NCI-H510A treated with DMSO at 0.1 percent for 48 hours (cell line): ENCODE results near the gene DHX35.

Experiments
- DNase-seq: peaks from one replicate; lab custom pipeline; 2025; lab: John Stamatoyannopoulos, UW

DHX35 gene

DNA sequence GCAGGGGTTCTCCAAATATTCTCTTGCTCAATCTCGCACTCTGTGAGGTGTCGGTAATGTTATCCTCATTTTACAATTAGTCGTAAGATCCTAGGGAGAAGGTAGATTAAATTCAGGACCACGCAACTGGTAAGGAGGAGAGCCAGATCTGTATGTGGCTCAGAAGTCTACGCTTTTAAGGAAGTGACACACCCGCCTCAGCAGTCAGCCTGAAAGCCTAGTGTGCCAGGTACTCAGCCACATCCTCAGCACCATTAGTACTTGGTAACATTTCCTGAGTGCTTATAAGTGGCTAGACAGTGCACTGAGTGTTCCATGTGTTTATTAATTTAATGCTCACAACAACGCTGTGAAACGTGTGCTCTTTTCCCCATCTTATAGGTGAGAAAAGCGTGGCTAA, 63.7 kb downstream of the DHX35 start:
- no peak for DNase-seq

DNA sequence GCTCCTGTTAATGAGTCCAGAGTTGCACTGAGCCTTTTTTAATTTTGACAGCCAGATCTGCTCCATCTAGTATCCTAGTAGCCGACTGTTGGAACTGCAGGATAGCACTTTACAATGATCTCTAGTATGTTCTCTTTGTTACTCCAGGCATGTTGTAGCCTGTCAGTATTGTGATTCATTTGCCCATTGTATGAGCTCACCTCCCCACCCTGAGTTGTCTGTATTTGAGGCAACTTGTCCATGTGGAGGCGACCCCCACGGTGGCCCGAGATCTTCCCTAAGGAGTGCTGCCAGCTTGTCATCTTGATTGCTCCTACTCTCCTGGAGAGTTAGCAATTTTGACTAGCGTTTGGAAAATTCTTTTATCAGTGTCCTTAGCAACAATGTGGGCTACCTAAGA, 67.2 kb downstream of the DHX35 start:
- no peak for DNase-seq

DNA sequence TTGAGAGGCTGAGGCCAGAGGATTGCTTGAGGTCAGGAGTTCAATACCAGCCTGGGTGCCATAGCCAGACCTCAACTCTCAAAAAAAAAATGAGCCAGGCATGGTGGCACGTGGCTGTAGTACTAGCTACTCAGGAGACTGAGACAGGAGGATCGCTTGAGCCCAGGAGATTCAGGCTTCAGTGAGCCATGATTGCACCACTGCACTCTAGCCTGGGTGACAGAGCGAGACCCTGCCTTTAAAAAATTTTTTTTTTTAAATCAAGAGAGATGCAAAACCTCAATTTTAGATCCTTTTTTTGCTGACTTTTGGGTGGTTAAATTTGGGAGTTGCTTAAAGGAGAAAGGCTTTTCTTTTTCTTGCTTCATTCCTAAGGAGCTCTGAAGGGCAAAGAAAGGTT, 70.9 kb downstream of the DHX35 start:
- no peak for DNase-seq

DNA sequence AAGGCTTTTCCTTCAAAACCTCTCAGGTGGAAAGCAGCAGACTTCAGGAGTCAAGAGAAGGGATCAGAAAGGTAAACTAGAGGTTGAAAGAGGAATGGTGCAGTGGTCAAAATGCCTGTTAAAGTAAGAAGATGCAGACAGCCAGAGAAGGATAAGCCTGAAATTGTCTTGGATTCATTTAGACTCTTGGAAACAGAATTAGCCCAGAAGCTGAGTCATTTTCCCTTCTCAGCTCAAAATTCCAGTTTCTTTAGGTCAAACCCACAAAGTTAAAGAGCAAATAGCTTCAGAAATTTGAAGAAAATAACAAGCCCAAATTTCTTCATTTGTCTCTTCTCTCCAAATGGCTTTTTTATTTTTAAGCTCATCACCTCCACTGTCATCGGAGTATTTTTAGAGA, 73.9 kb downstream of the DHX35 start:
- DNase-seq: no peak

DNA sequence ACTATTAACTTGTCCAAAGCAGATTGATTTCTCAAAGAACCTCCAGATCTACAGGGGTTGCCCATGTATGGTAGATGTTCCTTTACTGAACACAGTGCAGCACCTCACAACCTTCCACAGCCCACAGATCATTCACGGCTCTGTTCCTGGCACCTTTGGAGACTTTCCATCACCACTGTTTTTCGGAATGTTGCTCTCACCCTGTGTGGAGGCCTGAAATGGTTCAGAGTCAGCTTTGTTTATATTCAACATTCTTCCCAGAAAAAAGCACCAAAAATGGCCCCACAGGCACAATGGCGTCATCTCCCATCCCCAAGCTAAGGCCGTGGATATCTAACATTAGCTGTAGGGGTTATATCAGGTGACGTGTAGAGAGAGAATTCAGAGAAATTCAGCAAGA, 74.7 kb downstream of the DHX35 start:
- no peak for DNase-seq

DNA sequence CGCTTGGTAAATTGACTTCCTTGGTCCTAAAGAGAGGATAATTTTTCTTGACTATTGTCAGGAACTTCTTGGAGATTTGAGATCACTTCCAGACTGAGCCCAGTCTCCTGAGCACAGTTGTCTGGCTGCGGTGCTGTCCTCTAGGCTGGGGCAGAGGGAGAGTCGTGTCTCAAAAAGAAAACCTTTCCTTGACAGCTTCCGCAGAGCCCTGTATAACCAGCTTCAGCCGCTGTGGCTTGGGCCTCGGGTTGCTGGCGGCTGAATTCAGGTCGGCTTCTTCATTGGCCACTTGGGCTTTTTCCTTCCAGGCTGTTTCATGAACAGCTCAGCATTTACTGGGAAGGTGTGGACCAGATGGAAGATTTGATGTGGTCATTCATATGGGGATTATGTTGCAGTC, 75.9 kb downstream of the DHX35 start:
- no peak for DNase-seq

DNA sequence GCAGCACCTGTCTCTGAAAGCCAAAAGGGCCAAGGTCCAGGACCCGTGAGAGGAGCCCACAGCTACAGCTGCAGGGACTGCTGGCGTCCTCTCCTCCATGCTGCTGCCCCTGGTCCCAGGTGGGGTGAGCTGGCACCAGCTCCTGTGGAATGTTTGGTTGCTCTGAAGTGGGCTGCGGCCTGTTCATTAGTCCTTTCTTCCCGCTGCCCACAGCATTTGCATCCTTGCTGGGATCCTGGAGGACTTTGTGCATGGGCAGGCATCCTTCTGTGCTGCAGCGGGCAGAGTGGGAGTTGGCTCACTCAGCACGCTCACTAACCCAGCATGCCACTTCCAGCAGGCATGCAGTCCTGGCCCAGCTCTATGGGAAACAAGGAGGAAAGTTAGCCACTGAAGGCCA, 76.4 kb downstream of the DHX35 start:
- DNase-seq: no peak

DNA sequence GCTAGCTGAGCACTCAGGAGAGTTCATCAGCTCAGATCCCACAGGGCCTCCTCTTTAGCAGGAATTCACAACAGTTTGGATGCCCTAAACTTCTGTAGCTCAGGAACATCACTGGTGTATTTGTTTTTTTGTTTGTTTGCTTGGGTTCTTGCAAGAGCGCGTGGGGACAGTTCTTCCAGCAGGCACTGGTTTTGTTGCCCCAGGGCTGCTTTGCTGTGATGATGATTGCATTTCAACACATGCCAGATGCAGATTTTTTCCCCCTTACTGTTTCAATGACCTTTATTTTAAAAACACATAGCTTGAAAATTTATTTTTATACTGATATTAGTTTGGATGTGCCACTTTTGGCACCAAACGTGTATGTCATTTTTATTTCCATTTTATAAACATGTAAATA, 77.1 kb downstream of the DHX35 start:
- DNase-seq: no peak

DNA sequence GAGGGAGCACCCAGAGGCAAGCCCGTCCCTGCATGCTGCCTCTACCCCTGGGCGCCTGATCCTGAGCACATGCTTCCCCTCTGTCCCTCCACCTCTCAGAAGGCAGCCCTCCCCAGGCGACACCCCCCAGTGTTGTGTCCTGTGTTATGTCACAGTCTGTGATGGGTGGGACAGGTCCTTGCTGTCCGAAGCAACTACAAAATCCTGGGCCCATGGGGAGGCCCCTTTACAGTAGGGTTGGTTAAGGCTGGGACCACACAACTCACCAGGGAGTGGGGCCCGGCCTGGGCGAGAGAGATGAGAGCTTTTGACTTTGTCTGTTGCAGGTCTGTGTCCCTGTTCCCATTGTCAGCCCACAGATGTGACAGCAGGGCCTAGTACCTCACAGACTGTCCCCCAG, 78.0 kb downstream of the DHX35 start:
- no peak for DNase-seq

DNA sequence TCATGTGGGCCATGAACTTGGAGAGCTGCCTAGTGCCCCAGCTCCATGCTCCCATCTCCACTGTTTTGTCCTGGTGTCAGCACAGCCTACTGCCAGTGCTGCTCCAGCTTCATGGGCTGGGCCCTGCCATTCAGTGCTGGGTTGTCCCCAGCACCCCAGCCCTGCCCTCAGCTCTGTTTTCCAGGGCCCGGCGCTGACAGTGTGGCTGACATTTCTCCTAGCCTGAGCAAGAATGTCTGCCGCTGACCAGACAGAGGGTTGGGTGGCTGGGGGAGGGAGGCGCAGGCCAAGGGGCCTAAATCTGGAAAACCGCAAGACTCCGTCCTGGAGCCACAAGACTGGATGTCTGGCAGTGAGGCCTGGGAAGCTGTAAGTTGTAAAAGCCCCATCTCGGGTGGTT, 78.9 kb downstream of the DHX35 start:
- DNase-seq: no peak

DNA sequence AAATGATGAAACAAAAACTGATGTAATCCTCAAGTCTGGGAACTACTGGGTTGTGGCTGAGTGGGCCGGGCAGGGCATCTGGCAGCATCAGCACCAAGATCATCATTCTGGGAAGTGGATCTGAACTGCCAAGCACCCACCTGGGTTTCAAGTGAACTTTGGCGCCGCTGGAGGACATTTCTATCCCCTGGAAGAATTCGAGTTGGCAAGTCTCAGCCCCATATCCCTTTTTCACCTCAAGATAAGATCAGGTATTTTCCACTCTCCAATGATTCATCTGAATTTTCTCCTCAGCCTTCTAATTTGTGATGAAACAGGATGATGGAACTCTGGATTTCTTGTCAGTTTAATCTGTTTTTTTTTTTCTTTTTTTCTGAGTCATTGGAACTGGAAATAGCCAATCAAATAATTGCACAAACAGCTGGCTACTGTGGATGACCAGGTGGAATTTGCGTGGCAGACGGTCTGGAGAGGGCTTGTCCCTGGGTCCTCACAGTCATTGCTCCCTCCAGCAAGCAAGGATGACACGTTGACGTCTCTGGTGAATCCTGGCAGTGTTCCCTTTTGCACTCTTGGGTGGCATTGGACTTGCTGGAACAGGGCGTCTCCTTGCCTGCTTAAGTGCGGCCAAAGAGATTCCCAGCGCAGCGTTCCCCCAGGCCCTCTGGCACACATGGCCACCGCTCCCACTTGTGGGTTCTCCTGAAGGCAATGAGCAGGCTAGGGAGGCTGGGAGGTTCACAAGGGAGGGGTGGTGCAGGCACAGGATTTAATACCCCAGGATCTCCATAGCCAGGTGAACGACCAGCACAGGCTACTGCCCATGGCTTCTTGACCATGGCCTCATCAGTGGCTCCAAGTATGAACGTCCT, 80.4 kb downstream of the DHX35 start:
- no peak for DNase-seq

DNA sequence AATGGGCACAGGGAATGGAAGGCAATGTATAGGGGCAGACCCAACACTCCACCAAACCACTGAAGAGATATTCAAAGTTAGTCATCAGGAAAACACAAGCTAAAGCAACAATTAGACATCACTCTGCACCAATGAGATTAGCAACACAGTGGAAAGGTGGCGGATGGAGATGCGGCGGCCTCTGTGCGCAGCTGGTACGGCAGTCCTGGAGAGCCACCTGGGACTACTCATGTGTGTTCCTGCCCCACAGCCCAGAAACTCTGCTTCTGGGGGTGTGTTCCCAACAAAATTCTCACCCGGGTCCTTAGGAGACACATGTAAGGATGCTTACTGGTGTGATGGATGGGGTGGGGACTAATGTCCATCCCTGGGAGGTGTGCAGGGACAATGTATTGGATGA, 82.4 kb downstream of the DHX35 start:
- no peak for DNase-seq

DNA sequence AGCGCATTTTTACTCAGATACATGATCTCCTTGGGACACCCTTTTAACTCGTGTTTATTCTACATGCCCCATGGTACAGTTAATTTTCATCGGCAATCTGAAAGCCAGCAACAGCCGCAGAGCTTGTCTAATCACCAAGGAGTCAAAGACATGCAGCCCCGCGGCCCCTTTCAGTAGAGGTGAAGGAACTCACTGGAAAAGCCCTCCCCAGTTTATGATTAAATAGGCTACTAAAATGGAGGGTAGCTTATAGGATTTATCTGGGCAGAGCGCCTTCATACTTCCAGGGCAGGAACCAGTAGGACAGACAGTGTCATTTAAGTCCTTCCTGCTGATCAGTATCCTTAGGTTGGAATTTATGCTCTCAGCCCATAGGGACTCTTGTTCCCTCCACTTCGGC, 83.5 kb downstream of the DHX35 start:
- DNase-seq: no peak

DNA sequence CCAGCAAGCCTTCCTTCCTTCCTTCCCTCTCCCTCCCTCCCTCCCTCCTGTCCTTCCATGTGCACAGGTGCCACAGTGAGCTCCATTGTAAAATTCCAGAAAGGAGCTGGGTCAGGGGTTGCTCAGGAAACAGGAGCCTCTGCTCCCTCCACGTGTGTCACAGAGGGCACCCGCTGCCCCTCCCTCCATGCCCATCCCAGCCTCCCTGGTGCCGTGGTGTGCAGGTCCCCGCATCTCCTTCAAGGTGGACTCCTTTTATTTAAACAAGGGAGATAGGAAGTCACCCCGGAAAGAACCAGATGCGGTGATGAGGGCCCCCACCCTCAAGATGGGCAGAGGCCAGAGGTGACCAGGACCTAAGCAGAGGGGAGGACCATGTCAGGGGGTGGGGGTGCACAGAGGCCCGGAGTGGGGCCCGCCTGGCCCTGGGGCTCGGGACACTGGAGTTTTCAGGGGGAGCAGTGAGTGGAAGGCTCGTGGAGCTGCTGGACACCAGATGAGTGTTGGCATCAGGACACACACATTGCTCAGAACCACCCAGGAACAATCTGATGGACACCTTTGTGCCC, 85.4 kb downstream of the DHX35 start:
- no peak for DNase-seq

DNA sequence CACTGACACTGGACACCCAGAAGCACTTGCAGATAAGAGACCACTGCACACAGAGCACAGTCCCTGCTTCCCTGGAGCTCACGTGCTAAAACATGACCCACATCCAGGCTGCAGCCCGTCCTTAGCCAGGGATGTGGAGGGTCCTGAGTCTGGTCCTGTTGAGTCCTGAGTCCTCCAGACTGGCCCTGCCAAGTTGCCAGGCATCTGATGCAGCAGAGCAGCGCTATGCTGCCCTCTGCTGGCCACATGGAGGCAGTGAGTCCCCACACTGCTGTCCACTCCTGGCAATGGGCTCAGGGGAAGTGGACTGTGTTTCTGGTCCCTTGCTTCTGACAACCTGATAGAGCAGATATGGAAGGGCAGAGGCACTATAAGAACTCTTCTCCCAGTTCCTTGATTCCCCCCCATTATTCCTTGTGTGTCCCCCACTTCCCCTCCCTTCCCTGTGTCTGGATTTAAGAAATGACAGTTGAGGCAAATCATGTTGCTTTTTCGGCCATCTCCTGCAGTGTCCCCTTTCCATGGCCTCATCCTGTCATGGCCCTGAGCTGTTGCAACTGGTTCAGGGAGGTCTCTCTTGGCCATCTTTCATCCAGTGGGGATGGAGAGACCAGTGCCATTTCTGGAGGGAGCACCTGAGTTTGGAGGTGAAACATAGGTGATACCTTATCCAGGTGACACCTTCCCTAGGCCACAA, 86.0 kb downstream of the DHX35 start:
- peak; percentile 33 for DNase-seq

DNA sequence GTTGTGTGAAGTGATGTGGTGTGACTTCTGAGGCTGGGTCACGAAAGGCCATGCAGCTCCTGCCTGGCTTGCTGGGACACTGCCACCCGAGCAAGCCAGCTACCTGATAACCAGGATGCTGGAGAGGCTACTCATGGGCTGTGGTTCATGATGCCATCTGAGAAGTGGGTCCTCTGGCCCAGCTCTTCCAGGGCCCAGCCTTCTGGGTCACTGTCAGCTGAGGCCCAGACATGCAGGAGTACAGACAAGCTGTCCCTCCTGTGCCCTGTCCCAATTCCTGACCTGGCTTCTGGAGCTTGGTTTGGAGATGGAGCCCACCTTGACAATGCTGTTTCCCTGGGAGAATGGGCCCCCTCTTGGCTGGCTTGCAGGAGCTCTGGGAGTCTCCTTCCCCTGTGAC, 87.0 kb downstream of the DHX35 start:
- no peak for DNase-seq

DNA sequence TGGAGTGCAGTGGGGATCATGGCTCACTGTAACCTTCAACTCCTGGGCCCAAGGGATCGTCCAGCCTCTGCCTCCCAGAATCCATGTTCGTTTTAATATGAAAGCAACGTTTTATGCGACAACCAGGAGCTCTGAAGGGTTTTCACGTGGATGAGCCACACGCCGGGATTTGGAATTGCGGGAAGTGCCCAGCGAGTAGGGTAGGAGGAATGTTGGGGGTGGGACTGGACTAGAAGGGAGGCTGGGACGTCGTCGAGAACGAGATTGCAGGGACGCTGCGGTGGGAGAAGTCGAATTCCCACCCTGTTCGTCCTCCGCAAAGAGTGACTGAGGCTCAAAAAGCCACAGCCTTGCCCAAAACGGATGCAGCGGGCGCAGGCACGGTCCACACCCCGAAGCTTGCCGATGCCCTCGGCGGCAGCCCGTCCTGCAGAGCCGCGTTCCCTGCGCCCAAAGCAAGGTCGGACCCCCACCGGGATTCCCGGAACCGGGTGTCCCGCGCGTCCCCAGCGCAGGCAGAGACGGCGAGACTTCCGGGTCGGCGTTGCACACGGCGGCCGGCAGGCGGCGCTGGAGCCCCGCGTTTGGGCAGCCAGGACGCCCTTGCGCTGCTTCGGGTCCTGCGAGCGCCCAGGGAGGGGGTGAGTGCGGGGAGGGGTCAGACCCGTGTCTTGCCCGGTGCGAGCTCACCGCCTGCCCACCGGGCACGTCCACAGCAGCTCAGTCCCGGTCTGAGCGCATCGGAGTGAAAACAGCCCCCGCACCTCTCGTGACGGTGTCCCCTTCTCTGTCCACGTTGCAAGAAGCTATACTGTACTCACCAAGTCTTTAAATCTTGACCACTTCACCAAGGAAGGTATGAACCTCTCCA, 87.8 kb downstream of the DHX35 start:
- DNase-seq: peak; percentile 42

DNA sequence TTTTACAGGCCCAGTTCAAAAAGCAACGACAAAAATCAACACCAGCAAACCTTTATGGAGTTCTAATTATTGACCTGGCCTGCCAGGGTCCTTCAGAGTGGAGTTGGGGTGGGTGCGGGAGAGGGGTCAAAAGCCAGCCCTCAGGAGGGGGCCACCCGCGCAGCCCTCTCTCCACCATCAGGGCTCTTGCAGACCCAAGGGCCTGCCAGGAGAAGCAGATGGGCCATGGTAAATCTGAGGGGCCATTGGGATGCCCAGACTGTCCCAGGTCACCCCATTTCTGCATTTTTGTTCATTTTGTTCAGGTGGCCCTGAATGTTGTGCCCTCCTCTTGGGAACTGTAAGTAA, 88.4 kb downstream of the DHX35 start:
- DNase-seq: no peak

DNA sequence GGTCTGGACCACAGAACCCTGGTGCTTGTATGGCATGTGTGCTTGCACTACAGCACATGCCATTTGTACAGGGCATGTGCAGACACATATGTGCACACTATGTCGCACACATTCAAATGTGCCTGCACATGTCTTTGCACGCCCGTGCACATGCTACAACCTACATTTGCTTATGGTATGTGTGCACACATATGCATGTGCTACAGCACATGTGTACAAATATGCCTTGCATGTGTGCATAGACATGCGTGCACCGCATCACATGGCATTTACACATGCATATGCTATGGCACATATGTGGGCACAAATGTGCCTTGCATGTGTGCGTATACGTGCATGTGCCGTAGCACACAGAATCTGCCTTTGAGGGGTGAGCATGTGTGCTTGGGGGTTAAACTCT, 90.5 kb downstream of the DHX35 start:
- DNase-seq: no peak

DNA sequence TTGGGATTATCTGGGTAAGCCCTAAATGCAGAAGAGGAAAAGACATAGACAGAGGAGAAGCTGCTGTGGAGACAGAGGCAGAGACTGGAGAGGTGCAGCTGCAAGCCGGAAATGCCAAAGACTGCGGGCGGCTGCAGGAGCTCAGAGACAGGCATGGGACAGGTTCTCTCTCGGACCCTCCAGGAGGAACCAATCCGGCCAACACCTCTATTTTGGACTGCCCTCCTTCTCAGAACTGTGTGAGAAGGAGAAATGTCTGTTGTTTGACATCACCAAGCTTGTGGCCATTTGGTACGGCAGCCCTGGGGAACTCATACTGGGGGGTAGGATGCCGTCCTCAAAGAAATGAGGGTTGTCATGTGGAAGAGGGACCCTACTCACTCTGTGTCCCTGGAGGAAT, 95.0 kb downstream of the DHX35 start:
- DNase-seq: no peak

DNA sequence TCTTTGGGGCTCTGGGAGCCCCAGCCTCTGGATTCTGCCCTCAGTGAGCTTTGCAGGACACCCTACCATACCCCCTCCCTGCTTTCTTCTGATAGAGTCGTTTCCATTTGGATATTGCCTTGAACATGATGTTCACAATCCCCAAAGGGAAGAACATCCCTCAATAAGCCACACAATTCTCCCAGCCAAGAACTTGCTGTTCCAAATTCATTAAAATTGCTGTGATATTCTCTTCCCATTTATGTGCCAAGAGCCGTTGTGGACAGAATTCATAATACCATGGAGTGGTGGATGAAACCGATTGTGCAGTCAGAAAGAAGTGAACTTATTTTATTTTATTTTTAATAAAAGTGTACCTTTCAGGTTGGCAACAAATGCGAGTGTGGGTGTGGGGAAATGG, 95.8 kb downstream of the DHX35 start:
- DNase-seq: no peak

DNA sequence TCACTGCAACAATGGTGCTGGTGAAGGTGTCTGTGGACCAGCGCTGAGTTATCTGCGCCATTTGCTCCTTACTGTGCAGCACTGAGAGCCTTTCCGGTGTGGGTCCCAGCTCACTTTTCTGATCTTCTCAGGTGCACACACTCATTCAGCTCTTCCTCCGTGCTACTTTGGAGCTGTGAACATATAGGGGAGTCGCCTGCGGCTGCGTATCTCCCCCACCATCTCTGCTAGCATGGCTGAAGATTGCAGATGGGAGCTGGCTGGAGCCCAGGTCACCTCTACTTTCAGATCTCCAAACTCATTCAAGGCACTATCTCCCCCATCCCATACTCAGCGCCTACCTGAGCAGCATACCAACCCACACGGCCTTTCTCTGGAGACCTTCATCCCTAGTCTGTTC, 96.9 kb downstream of the DHX35 start:
- DNase-seq: no peak
